Activated naive CD4-positive, alpha-beta T cell treated with anti-CD3 and anti-CD28 coated beads, Interleukin-2, amount 50 U/mL, for 24 hours (primary cell): ENCODE results near the gene PLEKHA5.
"Not testable (repeated sequence)": the region's sequence is repeated elsewhere in the genome, so short reads cannot be mapped to it uniquely, and the experiment has no call there.

Experiments used
- H3K27ac Mint-ChIP-seq: one replicate; pipeline ENCODE4 v1.8.0; 2021; ENCODE audit warnings: mild to moderate bottlenecking, mixed read lengths
- H3K27me3 Mint-ChIP-seq: one replicate; pipeline ENCODE4 v1.8.0; 2021; ENCODE audit warnings: mixed read lengths
- H3K36me3 Mint-ChIP-seq: one replicate; pipeline ENCODE4 v1.8.0; 2021; ENCODE audit warnings: mixed read lengths
- H3K4me1 Mint-ChIP-seq: one replicate; pipeline ENCODE4 v1.8.0; 2021; ENCODE audit warnings: mixed read lengths
- H3K4me3 Mint-ChIP-seq: one replicate; pipeline ENCODE4 v1.8.0; 2021; ENCODE audit warnings: mild to moderate bottlenecking, mixed read lengths
- H3K9me3 Mint-ChIP-seq: one replicate; pipeline ENCODE4 v1.8.0; 2021; ENCODE audit warnings: mixed read lengths

PLEKHA5 gene

GRCh38 chr12:19144985-19145384 is 15.5 kb downstream of the PLEKHA5 start:
- Mint-ChIP-seq H3K36me3 (no peaks in the 10 kb centered on the region), H3K4me3 (no peak overlapping the region), H3K27me3 (no peaks in the 10 kb centered on the region), H3K9me3 (no peaks in the 10 kb centered on the region), H3K27ac (no peak overlapping the region), H3K4me1 (no peaks in the 10 kb centered on the region)

- no peaks in the 10 kb centered on the region for H3K36me3 Mint-ChIP-seq
- H3K27me3 Mint-ChIP-seq = peaks cover 2% of the 10 kb centered on the region
- H3K4me3 Mint-ChIP-seq = no peak overlapping the region
- no peak overlapping the region for H3K27ac Mint-ChIP-seq
- no peaks in the 10 kb centered on the region for H3K9me3 Mint-ChIP-seq
- no peaks in the 10 kb centered on the region for H3K4me1 Mint-ChIP-seq
Measured at GRCh38 chr12:19148860-19149259, 19.3 kb downstream of the PLEKHA5 start.

- Mint-ChIP-seq H3K27ac (no peak overlapping the region), H3K4me1 (no peaks in the 10 kb centered on the region), H3K9me3 (no peaks in the 10 kb centered on the region), H3K27me3 (peaks cover 2% of the 10 kb centered on the region), H3K4me3 (no peak overlapping the region), H3K36me3 (no peaks in the 10 kb centered on the region)
Measured at GRCh38 chr12:19150273-19150900, 20.9 kb downstream of the PLEKHA5 start.

GRCh38 chr12:19151298-19151697 is 21.8 kb downstream of the PLEKHA5 start:
- H3K27ac Mint-ChIP-seq = no peak overlapping the region
- H3K4me1 Mint-ChIP-seq = no peaks in the 10 kb centered on the region
- H3K4me3 Mint-ChIP-seq = no peak overlapping the region
- peaks cover 3% of the 10 kb centered on the region for H3K27me3 Mint-ChIP-seq
- no peaks in the 10 kb centered on the region for H3K9me3 Mint-ChIP-seq
- H3K36me3 Mint-ChIP-seq = no peaks in the 10 kb centered on the region

- Mint-ChIP-seq H3K27me3 (peaks cover 5% of the 10 kb centered on the region), H3K36me3 (no peaks in the 10 kb centered on the region), H3K9me3 (no peaks in the 10 kb centered on the region), H3K4me1 (no peaks in the 10 kb centered on the region), H3K4me3 (no peak overlapping the region), H3K27ac (no peak overlapping the region)
Measured at GRCh38 chr12:19153396-19153795, 23.9 kb downstream of the PLEKHA5 start.

GRCh38 chr12:19154686-19155085 is 25.2 kb downstream of the PLEKHA5 start:
- no peaks in the 10 kb centered on the region for H3K36me3 Mint-ChIP-seq
- H3K27ac Mint-ChIP-seq = no peak overlapping the region
- peaks cover 5% of the 10 kb centered on the region for H3K27me3 Mint-ChIP-seq
- no peaks in the 10 kb centered on the region for H3K9me3 Mint-ChIP-seq
- H3K4me3 Mint-ChIP-seq = no peak overlapping the region
- H3K4me1 Mint-ChIP-seq = no peaks in the 10 kb centered on the region

GRCh38 chr12:19155981-19156734 is 26.6 kb downstream of the PLEKHA5 start:
- Mint-ChIP-seq H3K27ac (no peak overlapping the region), H3K27me3 (peaks cover 3% of the 10 kb centered on the region), H3K9me3 (no peaks in the 10 kb centered on the region), H3K4me1 (no peaks in the 10 kb centered on the region), H3K4me3 (no peak overlapping the region), H3K36me3 (no peaks in the 10 kb centered on the region)

GRCh38 chr12:19158923-19159322 is 29.4 kb downstream of the PLEKHA5 start:
- Mint-ChIP-seq H3K27me3 (peaks cover 3% of the 10 kb centered on the region), H3K36me3 (no peaks in the 10 kb centered on the region), H3K4me1 (no peaks in the 10 kb centered on the region), H3K4me3 (no peak overlapping the region), H3K27ac (no peak overlapping the region), H3K9me3 (no peaks in the 10 kb centered on the region)

GRCh38 chr12:19161216-19161615 is 31.7 kb downstream of the PLEKHA5 start:
- Mint-ChIP-seq H3K4me3 (no peak overlapping the region), H3K36me3 (no peaks in the 10 kb centered on the region), H3K27ac (no peak overlapping the region), H3K27me3 (peaks cover 2% of the 10 kb centered on the region), H3K9me3 (no peaks in the 10 kb centered on the region), H3K4me1 (no peaks in the 10 kb centered on the region)

GRCh38 chr12:19165451-19165850 is 35.9 kb downstream of the PLEKHA5 start:
- no peaks in the 10 kb centered on the region for H3K9me3 Mint-ChIP-seq
- no peaks in the 10 kb centered on the region for H3K27me3 Mint-ChIP-seq
- H3K27ac Mint-ChIP-seq = no peak overlapping the region
- no peaks in the 10 kb centered on the region for H3K4me1 Mint-ChIP-seq
- no peaks in the 10 kb centered on the region for H3K36me3 Mint-ChIP-seq
- H3K4me3 Mint-ChIP-seq = no peak overlapping the region

GRCh38 chr12:19166387-19166786 is 36.9 kb downstream of the PLEKHA5 start:
- H3K36me3 Mint-ChIP-seq = no peaks in the 10 kb centered on the region
- H3K9me3 Mint-ChIP-seq = no peaks in the 10 kb centered on the region
- no peak overlapping the region for H3K27ac Mint-ChIP-seq
- no peaks in the 10 kb centered on the region for H3K27me3 Mint-ChIP-seq
- H3K4me1 Mint-ChIP-seq = no peaks in the 10 kb centered on the region
- no peak overlapping the region for H3K4me3 Mint-ChIP-seq

- Mint-ChIP-seq H3K36me3 (no peaks in the 10 kb centered on the region), H3K4me1 (no peaks in the 10 kb centered on the region), H3K27ac (no peak overlapping the region), H3K4me3 (no peak overlapping the region), H3K27me3 (no peaks in the 10 kb centered on the region), H3K9me3 (no peaks in the 10 kb centered on the region)
Measured at GRCh38 chr12:19166956-19167355, 37.4 kb downstream of the PLEKHA5 start.

GRCh38 chr12:19167708-19168107 is 38.2 kb downstream of the PLEKHA5 start:
- no peaks in the 10 kb centered on the region for H3K9me3 Mint-ChIP-seq

GRCh38 chr12:19168644-19169043 is 39.1 kb downstream of the PLEKHA5 start:
- H3K27me3 Mint-ChIP-seq = peaks cover 1% of the 10 kb centered on the region
- H3K4me3 Mint-ChIP-seq = no peak overlapping the region
- H3K9me3 Mint-ChIP-seq = no peaks in the 10 kb centered on the region
- no peaks in the 10 kb centered on the region for H3K36me3 Mint-ChIP-seq
- H3K4me1 Mint-ChIP-seq = no peaks in the 10 kb centered on the region
- H3K27ac Mint-ChIP-seq = no peak overlapping the region

More at GRCh38 chr12:19167708-19168107, 38.2 kb downstream of the PLEKHA5 start:
- H3K36me3 Mint-ChIP-seq = no peaks in the 10 kb centered on the region
- H3K4me3 Mint-ChIP-seq = no peak overlapping the region
- H3K27ac Mint-ChIP-seq = no peak overlapping the region
- H3K4me1 Mint-ChIP-seq = no peaks in the 10 kb centered on the region
- no peaks in the 10 kb centered on the region for H3K27me3 Mint-ChIP-seq

- Mint-ChIP-seq H3K9me3 (no peaks in the 10 kb centered on the region), H3K27me3 (peaks cover 1% of the 10 kb centered on the region), H3K4me1 (no peaks in the 10 kb centered on the region), H3K27ac (no peak overlapping the region), H3K36me3 (no peaks in the 10 kb centered on the region), H3K4me3 (no peak overlapping the region)
Measured at GRCh38 chr12:19169222-19169621, 39.7 kb downstream of the PLEKHA5 start.

GRCh38 chr12:19170286-19170685 is 40.8 kb downstream of the PLEKHA5 start:
- not testable (repeated sequence) for H3K4me3 Mint-ChIP-seq, H3K4me1 Mint-ChIP-seq, H3K27ac Mint-ChIP-seq, H3K36me3 Mint-ChIP-seq, H3K27me3 Mint-ChIP-seq, H3K9me3 Mint-ChIP-seq
